Measurements from ENCODE around the gene ETFDH. TPM values are rescaled to one million over a fixed set of nuclear protein-coding genes. Genes with fewer than 3 reads are reported as not detected.
"Not testable (repeated sequence)": the region's sequence is repeated elsewhere in the genome, so short reads cannot be mapped to it uniquely, and the experiment has no call there.

The ETFDH gene
- polyA plus RNA-seq, 1 donor (not counting 4 experiments of a cell fraction or from before 2014, with no cell fraction given): 25.5 TPM

DNA sequence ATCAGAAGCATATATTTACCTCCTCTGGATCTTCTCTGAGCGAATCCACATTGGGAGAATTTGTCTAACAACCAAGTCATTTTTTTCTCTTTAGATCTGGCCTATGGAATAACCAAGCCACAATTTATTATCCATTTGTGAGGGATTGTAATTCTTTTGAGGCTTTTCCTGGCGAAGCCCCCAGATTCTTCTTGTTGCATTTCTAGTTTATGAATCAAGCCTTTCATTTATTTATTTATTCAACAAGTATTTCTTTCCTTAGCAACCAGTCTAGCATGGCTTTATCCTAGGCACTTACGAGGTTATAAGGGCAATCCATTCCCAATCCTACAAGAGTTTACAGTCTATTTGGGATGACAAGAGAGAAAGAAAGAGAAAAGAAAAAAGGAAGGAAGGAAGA is 78.3 kb downstream of the ETFDH start:
- DNase-seq (ENCODE audit: low read depth, low spot score): no peak
- no peak overlapping the region for H3K4me3 ChIP-seq (ENCODE audit: control insufficient read depth in 2 of 3, extremely low read depth in 1 of 3, insufficient read depth in 2 of 3, low read depth in 1 of 3, low read length in 3 of 3)
- H3K9ac ChIP-seq (ENCODE audit: control insufficient read depth, extremely low read depth, insufficient read depth, low read length): no peak overlapping the region
- no peak overlapping the region for H3K27ac ChIP-seq (ENCODE audit: control insufficient read depth, insufficient read depth, low read length)
- no peak for TF ChIP-seq EZH2 (IDR thresholded peaks at IDR 0.05; ENCODE audit: low read length)
- TF ChIP-seq, protein P1, sequence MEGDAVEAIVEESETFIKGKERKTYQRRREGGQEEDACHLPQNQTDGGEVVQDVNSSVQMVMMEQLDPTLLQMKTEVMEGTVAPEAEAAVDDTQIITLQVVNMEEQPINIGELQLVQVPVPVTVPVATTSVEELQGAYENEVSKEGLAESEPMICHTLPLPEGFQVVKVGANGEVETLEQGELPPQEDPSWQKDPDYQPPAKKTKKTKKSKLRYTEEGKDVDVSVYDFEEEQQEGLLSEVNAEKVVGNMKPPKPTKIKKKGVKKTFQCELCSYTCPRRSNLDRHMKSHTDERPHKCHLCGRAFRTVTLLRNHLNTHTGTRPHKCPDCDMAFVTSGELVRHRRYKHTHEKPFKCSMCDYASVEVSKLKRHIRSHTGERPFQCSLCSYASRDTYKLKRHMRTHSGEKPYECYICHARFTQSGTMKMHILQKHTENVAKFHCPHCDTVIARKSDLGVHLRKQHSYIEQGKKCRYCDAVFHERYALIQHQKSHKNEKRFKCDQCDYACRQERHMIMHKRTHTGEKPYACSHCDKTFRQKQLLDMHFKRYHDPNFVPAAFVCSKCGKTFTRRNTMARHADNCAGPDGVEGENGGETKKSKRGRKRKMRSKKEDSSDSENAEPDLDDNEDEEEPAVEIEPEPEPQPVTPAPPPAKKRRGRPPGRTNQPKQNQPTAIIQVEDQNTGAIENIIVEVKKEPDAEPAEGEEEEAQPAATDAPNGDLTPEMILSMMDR (optimal IDR thresholded peaks at IDR 0.05 in 1 of 3, IDR thresholded peaks at IDR 0.05 in 1 of 3, conservative IDR thresholded peaks at IDR 0.05 in 1 of 3; ENCODE audit: extremely low read depth in 1 of 3, insufficient read depth in 2 of 3, low read length in 3 of 3): no peak
- no peaks in the 10 kb centered on the region for H3K9me1 ChIP-seq (ENCODE audit: control insufficient read depth, extremely low read depth, insufficient read depth, low read length)
- H3K9me3 ChIP-seq (ENCODE audit: control insufficient read depth, low read depth, low read length): no peaks in the 10 kb centered on the region
- no peaks in the 10 kb centered on the region for H3K27me3 ChIP-seq (ENCODE audit: control insufficient read depth, extremely low read depth, insufficient read depth, low read length)
- no peak overlapping the region for H2AFZ ChIP-seq (ENCODE audit: control insufficient read depth, low read length)
- no peaks in the 10 kb centered on the region for H4K20me1 ChIP-seq (ENCODE audit: control insufficient read depth, extremely low read depth, insufficient read depth, low read length)
- no peaks in the 10 kb centered on the region for H3K4me1 ChIP-seq (ENCODE audit: control insufficient read depth, extremely low read depth, insufficient read depth, low read length)
- dilution Hi-C loops (cut with MboI; ENCODE audit: extremely low pct_ligation_motif_present, low sequenced_read_pairs): no loop called here
- FAIRE-seq: no peak
- H3K36me3 ChIP-seq (ENCODE audit: control insufficient read depth in 2 of 2, extremely low read depth in 1 of 2, insufficient read depth in 2 of 2, low read length in 2 of 2): no peaks in the 10 kb centered on the region
- no peak overlapping the region for H3K4me2 ChIP-seq (ENCODE audit: control insufficient read depth, extremely low read depth, insufficient read depth, low read depth, low read length)
- H3K79me2 ChIP-seq (ENCODE audit: control insufficient read depth, insufficient read depth, low read length): no peaks in the 10 kb centered on the region

DNA sequence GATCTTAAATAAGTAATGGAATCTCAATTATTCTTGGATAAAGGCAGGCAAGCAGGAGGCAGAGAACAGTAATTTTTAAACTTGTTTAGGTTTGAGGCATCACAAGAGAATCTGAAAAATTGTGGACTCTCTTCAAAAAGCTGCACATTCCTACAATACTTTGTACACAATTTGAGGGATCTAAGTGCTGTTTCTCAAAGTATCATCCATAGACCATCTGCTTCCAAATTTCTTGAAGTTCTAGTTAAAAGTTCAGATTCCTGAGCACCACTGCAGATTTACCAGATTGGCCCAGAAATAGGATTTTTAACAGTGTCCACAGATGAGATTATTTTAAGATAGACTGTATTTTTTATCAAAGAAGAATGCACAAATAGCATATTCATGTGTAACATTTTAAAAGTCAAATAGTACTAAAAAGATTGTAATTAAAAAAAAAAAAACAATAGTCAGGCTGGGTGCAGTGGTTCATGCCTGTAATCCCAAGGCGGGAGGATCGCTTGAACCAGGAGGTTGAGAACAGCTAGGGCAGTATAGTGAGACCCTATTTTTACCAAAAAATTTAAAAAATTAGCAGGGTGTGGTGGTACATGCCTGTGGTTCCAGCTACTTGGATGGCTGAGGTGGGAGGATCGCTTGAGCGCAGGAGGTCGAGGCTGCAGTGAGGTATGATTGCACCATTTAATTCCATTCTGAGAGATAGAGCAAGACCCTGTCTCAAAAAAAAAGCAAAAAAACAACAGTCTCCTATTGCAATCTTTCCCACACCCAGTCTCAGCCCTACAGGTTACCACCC is 82.5 kb downstream of the ETFDH start:
- H3K79me2 ChIP-seq (ENCODE audit: control insufficient read depth, insufficient read depth, low read length): no peaks in the 10 kb centered on the region
- TF ChIP-seq EZH2 (IDR thresholded peaks at IDR 0.05; ENCODE audit: low read length): no peak
- TF ChIP-seq, protein P1 (optimal IDR thresholded peaks at IDR 0.05 in 1 of 3, IDR thresholded peaks at IDR 0.05 in 1 of 3, conservative IDR thresholded peaks at IDR 0.05 in 1 of 3; ENCODE audit: extremely low read depth in 1 of 3, insufficient read depth in 2 of 3, low read length in 3 of 3): no peak
- dilution Hi-C loops (cut with MboI; ENCODE audit: extremely low pct_ligation_motif_present, low sequenced_read_pairs): no loop called here
- DNase-seq (ENCODE audit: low read depth, low spot score): no peak
- no peaks in the 10 kb centered on the region for H4K20me1 ChIP-seq (ENCODE audit: control insufficient read depth, extremely low read depth, insufficient read depth, low read length)
- H3K4me3 ChIP-seq (ENCODE audit: control insufficient read depth in 2 of 3, extremely low read depth in 1 of 3, insufficient read depth in 2 of 3, low read depth in 1 of 3, low read length in 3 of 3): no peak overlapping the region
- no peaks in the 10 kb centered on the region for H3K9me1 ChIP-seq (ENCODE audit: control insufficient read depth, extremely low read depth, insufficient read depth, low read length)
- H3K9ac ChIP-seq (ENCODE audit: control insufficient read depth, extremely low read depth, insufficient read depth, low read length): no peak overlapping the region
- H3K4me1 ChIP-seq (ENCODE audit: control insufficient read depth, extremely low read depth, insufficient read depth, low read length): no peaks in the 10 kb centered on the region
- no peaks in the 10 kb centered on the region for H3K36me3 ChIP-seq (ENCODE audit: control insufficient read depth in 2 of 2, extremely low read depth in 1 of 2, insufficient read depth in 2 of 2, low read length in 2 of 2)
- no peak overlapping the region for H2AFZ ChIP-seq (ENCODE audit: control insufficient read depth, low read length)
- no peak overlapping the region for H3K4me2 ChIP-seq (ENCODE audit: control insufficient read depth, extremely low read depth, insufficient read depth, low read depth, low read length)
- H3K27ac ChIP-seq (ENCODE audit: control insufficient read depth, insufficient read depth, low read length): no peak overlapping the region
- H3K9me3 ChIP-seq (ENCODE audit: control insufficient read depth, low read depth, low read length): no peaks in the 10 kb centered on the region
- H3K27me3 ChIP-seq (ENCODE audit: control insufficient read depth, extremely low read depth, insufficient read depth, low read length): no peaks in the 10 kb centered on the region
- FAIRE-seq: no peak

DNA sequence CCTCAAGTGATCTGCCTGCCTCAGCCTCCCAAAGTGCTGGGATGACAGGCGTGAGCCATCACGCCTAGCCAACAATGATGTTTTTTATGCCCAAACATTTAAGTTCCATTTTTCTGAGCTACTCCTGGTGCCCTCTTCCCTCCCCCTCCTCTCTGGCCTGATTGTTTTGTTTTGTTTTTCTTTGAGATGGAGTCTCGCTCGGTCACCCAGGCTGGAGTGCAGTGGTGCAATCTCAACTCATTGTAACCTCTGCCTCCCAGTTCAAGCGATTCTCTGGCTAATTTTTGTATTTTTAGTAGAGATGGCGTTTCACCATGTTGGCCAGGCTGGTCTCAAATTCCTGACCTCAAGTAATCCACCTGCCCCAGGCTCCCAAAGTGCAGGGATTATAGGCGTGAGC is 83.7 kb downstream of the ETFDH start:
- H3K4me3 ChIP-seq (ENCODE audit: control insufficient read depth in 2 of 3, extremely low read depth in 1 of 3, insufficient read depth in 2 of 3, low read depth in 1 of 3, low read length in 3 of 3); H3K9me3 ChIP-seq (ENCODE audit: control insufficient read depth, low read depth, low read length); H3K79me2 ChIP-seq (ENCODE audit: control insufficient read depth, insufficient read depth, low read length); H2AFZ ChIP-seq (ENCODE audit: control insufficient read depth, low read length); H3K9me1 ChIP-seq (ENCODE audit: control insufficient read depth, extremely low read depth, insufficient read depth, low read length); H4K20me1 ChIP-seq (ENCODE audit: control insufficient read depth, extremely low read depth, insufficient read depth, low read length); H3K9ac ChIP-seq (ENCODE audit: control insufficient read depth, extremely low read depth, insufficient read depth, low read length); H3K4me2 ChIP-seq (ENCODE audit: control insufficient read depth, extremely low read depth, insufficient read depth, low read depth, low read length); H3K27me3 ChIP-seq (ENCODE audit: control insufficient read depth, extremely low read depth, insufficient read depth, low read length); H3K36me3 ChIP-seq (ENCODE audit: control insufficient read depth in 2 of 2, extremely low read depth in 1 of 2, insufficient read depth in 2 of 2, low read length in 2 of 2); H3K4me1 ChIP-seq (ENCODE audit: control insufficient read depth, extremely low read depth, insufficient read depth, low read length); DNase-seq (ENCODE audit: low read depth, low spot score); FAIRE-seq; dilution Hi-C loops (cut with MboI; ENCODE audit: extremely low pct_ligation_motif_present, low sequenced_read_pairs); H3K27ac ChIP-seq (ENCODE audit: control insufficient read depth, insufficient read depth, low read length): not testable (repeated sequence)

All from keratinocyte (primary cell).